ENCODE data around the gene PRKCZ. TPM values are rescaled to one million over a fixed set of nuclear protein-coding genes. Genes with fewer than 3 reads are reported as not detected.

Gene PRKCZ
- polyA plus RNA-seq, 1 donor = 68.6 TPM

GRCh38 chr1:2202008-2202575, 151.9 kb downstream of the PRKCZ start:
- Histone ChIP-seq H3K4me3 (ENCODE audit: low read length) (no peak overlapping the region), H3K9me3 (ENCODE audit: control insufficient read depth, low read depth, low read length) (peaks cover 3% of the 10 kb centered on the region), H3K4me1 (ENCODE audit: control insufficient read depth, insufficient read depth, low read length) (peaks cover 33% of the 10 kb centered on the region), H3K27ac (ENCODE audit: low read length) (no peak overlapping the region), H3K27me3 (ENCODE audit: control insufficient read depth, insufficient read depth, low read length) (no peaks in the 10 kb centered on the region), H3K36me3 (ENCODE audit: control insufficient read depth, insufficient read depth, low read length) (no peaks in the 10 kb centered on the region)
- 100% methylated on average over 6 of the region's 9 CpGs for WGBS (ENCODE audit: insufficient coverage, low lambda C conversion rate)
- no peak for DNase-seq

GRCh38 chr1:2202843-2203601, 152.8 kb downstream of the PRKCZ start:
- Histone ChIP-seq H3K36me3 (ENCODE audit: control insufficient read depth, insufficient read depth, low read length) (no peaks in the 10 kb centered on the region), H3K27me3 (ENCODE audit: control insufficient read depth, insufficient read depth, low read length) (no peaks in the 10 kb centered on the region), H3K4me3 (ENCODE audit: low read length) (no peak overlapping the region), H3K4me1 (ENCODE audit: control insufficient read depth, insufficient read depth, low read length) (peaks cover 38% of the 10 kb centered on the region), H3K9me3 (ENCODE audit: control insufficient read depth, low read depth, low read length) (peaks cover 5% of the 10 kb centered on the region), H3K27ac (ENCODE audit: low read length) (no peak overlapping the region)
- no peak for DNase-seq
- no CpG with 5 or more reads among the region's 15 CpGs for WGBS (ENCODE audit: insufficient coverage, low lambda C conversion rate)

- Histone ChIP-seq H3K36me3 (ENCODE audit: control insufficient read depth, insufficient read depth, low read length) (no peaks in the 10 kb centered on the region), H3K4me1 (ENCODE audit: control insufficient read depth, insufficient read depth, low read length) (peaks cover 39% of the 10 kb centered on the region), H3K27ac (ENCODE audit: low read length) (no peak overlapping the region), H3K9me3 (ENCODE audit: control insufficient read depth, low read depth, low read length) (peaks cover 5% of the 10 kb centered on the region), H3K4me3 (ENCODE audit: low read length) (peak overlapping the region; percentile 49), H3K27me3 (ENCODE audit: control insufficient read depth, insufficient read depth, low read length) (no peaks in the 10 kb centered on the region)
- DNase-seq = no peak
- no CpG with 5 or more reads among the region's 25 CpGs for WGBS (ENCODE audit: insufficient coverage, low lambda C conversion rate)
These were observed 153.6 kb downstream of the PRKCZ start for GRCh38 chr1:2203671-2204414.

GRCh38 chr1:2204415-2205190, 154.4 kb downstream of the PRKCZ start:
- peak overlapping the region; percentile 48 for H3K27ac ChIP-seq (ENCODE audit: low read length)
- DNase-seq = peak; percentile 65 to 71
- peak overlapping the region; percentile 49 for H3K4me3 ChIP-seq (ENCODE audit: low read length)
- H3K27me3 ChIP-seq (ENCODE audit: control insufficient read depth, insufficient read depth, low read length) = no peaks in the 10 kb centered on the region
- peaks cover 5% of the 10 kb centered on the region for H3K9me3 ChIP-seq (ENCODE audit: control insufficient read depth, low read depth, low read length)
- H3K36me3 ChIP-seq (ENCODE audit: control insufficient read depth, insufficient read depth, low read length) = no peaks in the 10 kb centered on the region
- H3K4me1 ChIP-seq (ENCODE audit: control insufficient read depth, insufficient read depth, low read length) = peaks cover 41% of the 10 kb centered on the region
- no CpG with 5 or more reads among the region's 60 CpGs for WGBS (ENCODE audit: insufficient coverage, low lambda C conversion rate)

- WGBS (ENCODE audit: insufficient coverage, low lambda C conversion rate) = no CpG with 5 or more reads among the region's 84 CpGs
- Histone ChIP-seq H3K36me3 (ENCODE audit: control insufficient read depth, insufficient read depth, low read length) (no peaks in the 10 kb centered on the region), H3K27me3 (ENCODE audit: control insufficient read depth, insufficient read depth, low read length) (no peaks in the 10 kb centered on the region), H3K27ac (ENCODE audit: low read length) (peak overlapping the region; percentile 42), H3K4me1 (ENCODE audit: control insufficient read depth, insufficient read depth, low read length) (peaks cover 43% of the 10 kb centered on the region), H3K4me3 (ENCODE audit: low read length) (peak overlapping the region; percentile 35), H3K9me3 (ENCODE audit: control insufficient read depth, low read depth, low read length) (peaks cover 5% of the 10 kb centered on the region)
- peak; percentile 89 to 92 for DNase-seq
These were observed 155.2 kb downstream of the PRKCZ start for GRCh38 chr1:2205191-2205952.

GRCh38 chr1:2206813-2207487, 156.7 kb downstream of the PRKCZ start:
- no peaks in the 10 kb centered on the region for H3K27me3 ChIP-seq (ENCODE audit: control insufficient read depth, insufficient read depth, low read length)
- no peak for DNase-seq
- no peak overlapping the region for H3K4me3 ChIP-seq (ENCODE audit: low read length)
- no peaks in the 10 kb centered on the region for H3K36me3 ChIP-seq (ENCODE audit: control insufficient read depth, insufficient read depth, low read length)
- H3K27ac ChIP-seq (ENCODE audit: low read length) = peak overlapping the region; percentile 50
- peaks cover 5% of the 10 kb centered on the region for H3K9me3 ChIP-seq (ENCODE audit: control insufficient read depth, low read depth, low read length)
- peaks cover 44% of the 10 kb centered on the region for H3K4me1 ChIP-seq (ENCODE audit: control insufficient read depth, insufficient read depth, low read length)
- no CpG with 5 or more reads among the region's 16 CpGs for whole genome bisulfite sequencing (ENCODE audit: insufficient coverage, low lambda C conversion rate)

- Histone ChIP-seq H3K27ac (ENCODE audit: low read length) (peak overlapping the region; percentile 50), H3K27me3 (ENCODE audit: control insufficient read depth, insufficient read depth, low read length) (no peaks in the 10 kb centered on the region), H3K9me3 (ENCODE audit: control insufficient read depth, low read depth, low read length) (peaks cover 5% of the 10 kb centered on the region), H3K4me3 (ENCODE audit: low read length) (no peak overlapping the region), H3K36me3 (ENCODE audit: control insufficient read depth, insufficient read depth, low read length) (no peaks in the 10 kb centered on the region), H3K4me1 (ENCODE audit: control insufficient read depth, insufficient read depth, low read length) (peaks cover 60% of the 10 kb centered on the region)
- DNase-seq = peak; percentile 65 to 78
- no CpG with 5 or more reads among the region's 24 CpGs for WGBS (ENCODE audit: insufficient coverage, low lambda C conversion rate)
These were observed 158.4 kb downstream of the PRKCZ start for GRCh38 chr1:2208309-2209239.

GRCh38 chr1:2209400-2210083, 159.3 kb downstream of the PRKCZ start:
- WGBS (ENCODE audit: insufficient coverage, low lambda C conversion rate) = no CpG with 5 or more reads among the region's 18 CpGs
- no peaks in the 10 kb centered on the region for H3K36me3 ChIP-seq (ENCODE audit: control insufficient read depth, insufficient read depth, low read length)
- H3K27me3 ChIP-seq (ENCODE audit: control insufficient read depth, insufficient read depth, low read length) = no peaks in the 10 kb centered on the region
- H3K4me3 ChIP-seq (ENCODE audit: low read length) = no peak overlapping the region
- H3K27ac ChIP-seq (ENCODE audit: low read length) = no peak overlapping the region
- no peak for DNase-seq
- H3K4me1 ChIP-seq (ENCODE audit: control insufficient read depth, insufficient read depth, low read length) = peaks cover 61% of the 10 kb centered on the region
- H3K9me3 ChIP-seq (ENCODE audit: control insufficient read depth, low read depth, low read length) = peaks cover 5% of the 10 kb centered on the region

Measured in large intestine (tissue), 3 donors.